Measurements from ENCODE around the gene ACTG1.

Gene ACTG1

GRCh38 chr17:81478119-81478518 lies 34.5 kb downstream of the ACTG1 start:
- DNase-seq, result no peak

GRCh38 chr17:81477173-81477572 lies 35.4 kb downstream of the ACTG1 start:
- DNase-seq, result no peak

GRCh38 chr17:81476635-81477034 lies 36.0 kb downstream of the ACTG1 start:
- DNase-seq, result no peak

GRCh38 chr17:81476097-81476496 lies 36.5 kb downstream of the ACTG1 start:
- DNase-seq, result no peak

- DNase-seq, result no peak
Observed at GRCh38 chr17:81474958-81475357, 37.6 kb downstream of the ACTG1 start.

GRCh38 chr17:81473019-81473418 lies 39.6 kb downstream of the ACTG1 start:
- DNase-seq, result no peak

- DNase-seq, result no peak
Observed at GRCh38 chr17:81471818-81472456, 40.7 kb downstream of the ACTG1 start.

GRCh38 chr17:81470944-81471817 lies 41.4 kb downstream of the ACTG1 start:
- DNase-seq, result no peak

GRCh38 chr17:81470270-81470943 lies 42.2 kb downstream of the ACTG1 start:
- no peak for DNase-seq

- no peak for DNase-seq
Observed at GRCh38 chr17:81469266-81469665, 43.3 kb downstream of the ACTG1 start.

- DNase-seq, result no peak
Observed at GRCh38 chr17:81468770-81469121, 43.9 kb downstream of the ACTG1 start.

- no peak for DNase-seq
Observed at GRCh38 chr17:81468111-81468769, 44.4 kb downstream of the ACTG1 start.

- no peak for DNase-seq
Observed at GRCh38 chr17:81466564-81467472, 45.8 kb downstream of the ACTG1 start.

- no peak for DNase-seq
Observed at GRCh38 chr17:81465910-81466309, 46.7 kb downstream of the ACTG1 start.

GRCh38 chr17:81464586-81464985 lies 48.0 kb downstream of the ACTG1 start:
- no peak for DNase-seq

- DNase-seq, result no peak
Observed at GRCh38 chr17:81463506-81463905, 49.1 kb downstream of the ACTG1 start.

GRCh38 chr17:81462506-81463125 lies 50.0 kb downstream of the ACTG1 start:
- DNase-seq, result no peak

- no peak for DNase-seq
Observed at GRCh38 chr17:81461607-81462500, 50.7 kb downstream of the ACTG1 start.

- no peak for DNase-seq
Observed at GRCh38 chr17:81460856-81461460, 51.6 kb downstream of the ACTG1 start.

Measured in stimulated activated CD4-positive, alpha-beta T cell treated with anti-CD3 and anti-CD28 coated beads, Interleukin-12 subunit alpha, Interleukin-12 subunit beta, amount 100 ng/mL, for 4 hours (primary cell).